HCT116 (cell line): ENCODE results near the gene ST7. TPM values are rescaled to one million over a fixed set of nuclear protein-coding genes. Genes with fewer than 3 reads are reported as not detected.

Source experiments
- ATAC-seq: fragments of 200-7000 bp; cut with Tn5 transposase; 2 replicates; pipeline ENCODE4 v1.9.1; 2020; ENCODE audit warnings: mild to moderate bottlenecking, moderate library complexity
- BruUV-seq: library from RNA; stranded (reverse); fragments of 400-500 nt; replicated peaks from 2 replicates; lab custom pipeline; 2021; lab: Mats Ljungman, UMichigan
- CTCF ChIA-PET: fragments of 300-600 bp; sonication (Branson Sonifier 250); formaldehyde crosslinking; loops from one replicate; lab custom pipeline; 2021; ENCODE audit warnings: antibody characterized with exemption; lab: Charles Lee
- POLR2A ChIA-PET: fragments of 300-600, 350-600 bp; sonication (Branson Sonifier 250); formaldehyde crosslinking; loops from one replicate; lab custom pipeline; 2021; ENCODE audit warnings: antibody characterized with exemption; lab: Charles Lee
- RAD21 ChIA-PET, 2 experiments: fragments of 300-600 bp; sonication (Branson Sonifier 250); formaldehyde crosslinking; loops; one replicate each; lab custom pipeline; 2023; ENCODE audit warnings: low total read pairs in 2 of 2; ENCODE audit not compliant: uncharacterized antibody in 2 of 2, unreplicated experiment in 2 of 2, low non-redundant PET in 1 of 2; lab: Charles Lee
- DNase-seq: peaks from one replicate; pipeline ENCODE4 v3.0.0-alpha.2; 2010; ENCODE audit warnings: low read depth, low spot score
- H2AFZ ChIP-seq: fragments of 200-600 bp; shearing (Covaris generic), sonication (generic); 2 replicates; pipeline ENCODE4 v1.6.1; 2017; ENCODE audit warnings: low read depth, mixed run types, mixed read lengths, antibody characterized with exemption, low read length; ENCODE audit not compliant: poor library complexity, severe bottlenecking
- H3K27ac ChIP-seq: 2 replicates; pipeline ENCODE4 v1.5.1; 2012; ENCODE audit warnings: low read depth, low read length
- H3K27me3 ChIP-seq: fragments of 200-600 bp; sonication (generic); 2 replicates; pipeline ENCODE4 v1.6.1; 2016; ENCODE audit warnings: mixed run types, low read length, mixed read lengths; ENCODE audit not compliant: insufficient read depth
- H3K36me3 ChIP-seq, 2 experiments: fragments of 200-500 bp in 1 of 2; fragments of 200-600 bp in 1 of 2; sonication (Bioruptor generic) in 1 of 2; sonication (generic) in 1 of 2; 2 replicates each; pipeline versions ENCODE4 v1.5.1 to v1.6.1; 2014 to 2016; ENCODE audit warnings: low read length in 2 of 2, inconsistent platforms in 1 of 2, mixed read lengths in 1 of 2, mixed run types in 1 of 2; ENCODE audit not compliant: insufficient read depth in 2 of 2, control insufficient read depth in 1 of 2
- H3K4me1 ChIP-seq, 2 experiments: fragments of 200-600 bp in 1 of 2; sonication (generic) in 1 of 2; 2 replicates each; pipeline versions ENCODE4 v1.5.1 to v1.6.1; 2012 to 2017; ENCODE audit warnings: low read length in 2 of 2, inconsistent platforms in 1 of 2, mild to moderate bottlenecking in 1 of 2, mixed read lengths in 1 of 2, mixed run types in 1 of 2, moderate library complexity in 1 of 2; ENCODE audit not compliant: insufficient read depth in 2 of 2, control insufficient read depth in 1 of 2
- H3K4me2 ChIP-seq: fragments of 200-600 bp; sonication (generic); 2 replicates; pipeline ENCODE4 v1.6.1; 2017; ENCODE audit warnings: mixed run types, low read length, mixed read lengths
- H3K4me3 ChIP-seq, 2 experiments: fragments of 200-600 bp in 1 of 2; sonication (generic) in 1 of 2; replicated peaks in 1 of 2; 2 replicates each; pipeline ENCODE4 v1.5.1; 2011 to 2016; ENCODE audit warnings: low read length in 2 of 2, control low read depth in 1 of 2, low read depth in 1 of 2, mild to moderate bottlenecking in 1 of 2, mixed read lengths in 1 of 2, mixed run types in 1 of 2
- H3K79me2 ChIP-seq: fragments of 200-600 bp; sonication (generic); 2 replicates; pipeline ENCODE4 v1.6.1; 2017; ENCODE audit warnings: mild to moderate bottlenecking, mixed run types, low read length, moderate library complexity, mixed read lengths; ENCODE audit not compliant: insufficient read depth
- H3K9ac ChIP-seq: fragments of 200-600 bp; sonication (generic); 2 replicates; pipeline ENCODE4 v1.6.1; 2016; ENCODE audit warnings: low read length, mixed read lengths
- H3K9me2 ChIP-seq: fragments of 200-600 bp; sonication (generic), shearing (Covaris generic); 2 replicates; pipeline ENCODE4 v1.6.1; 2017; ENCODE audit warnings: mixed run types, mild to moderate bottlenecking, moderate library complexity; ENCODE audit not compliant: insufficient read depth
- H3K9me3 ChIP-seq, 2 experiments: fragments of 200-500 bp in 1 of 2; fragments of 200-600 bp in 1 of 2; sonication (Bioruptor generic) in 1 of 2; sonication (generic) in 1 of 2; 2 replicates each; pipeline ENCODE4 v1.6.1; 2014 to 2017; ENCODE audit warnings: low read length in 2 of 2, mixed read lengths in 2 of 2, inconsistent platforms in 1 of 2, low read depth in 1 of 2, mild to moderate bottlenecking in 1 of 2, mixed run types in 1 of 2, moderate library complexity in 1 of 2; ENCODE audit not compliant: control insufficient read depth in 1 of 2, insufficient read depth in 1 of 2
- H4K20me1 ChIP-seq: fragments of 200-600 bp; sonication (generic), shearing (Covaris generic); 2 replicates; pipeline ENCODE4 v1.6.1; 2017; ENCODE audit warnings: mixed run types, mild to moderate bottlenecking, moderate library complexity; ENCODE audit not compliant: insufficient read depth
- EGR1 ChIP-seq: IDR thresholded peaks from 2 replicates; pipeline ENCODE4 v1.6.1; 2012; ENCODE audit warnings: low read depth
- ELF1 ChIP-seq: IDR thresholded peaks from 2 replicates; pipeline ENCODE4 v1.6.1; 2012; ENCODE audit warnings: low read depth, borderline replicate concordance
- EZH2phosphoT487 ChIP-seq: fragments of 200-600 bp; IDR thresholded peaks from 2 replicates; pipeline ENCODE4 v1.6.1; 2018; ENCODE audit warnings: antibody characterized with exemption, borderline replicate concordance
- FOSL1 ChIP-seq: IDR thresholded peaks from 2 replicates; pipeline ENCODE4 v1.6.1; 2012; ENCODE audit warnings: low read depth
- POLR2AphosphoS5 ChIP-seq: IDR thresholded peaks from 2 replicates; pipeline ENCODE4 v1.6.1; 2011; ENCODE audit warnings: mild to moderate bottlenecking, low read depth, low read length, moderate library complexity
- RAD21 ChIP-seq: IDR thresholded peaks from 2 replicates; pipeline ENCODE4 v1.6.1; 2012; ENCODE audit warnings: low read depth, mild to moderate bottlenecking
- REST ChIP-seq: IDR thresholded peaks from 2 replicates; pipeline ENCODE4 v1.6.1; 2012; ENCODE audit warnings: low read depth
- ZNF274 ChIP-seq: fragments of 200-500 bp; sonication (Bioruptor generic); IDR thresholded peaks from 2 replicates; pipeline ENCODE4 v1.6.1; 2014; ENCODE audit warnings: mild to moderate bottlenecking, low read depth, low read length, inconsistent platforms
- intact Hi-C: fragments of 100-400 bp; cut with micrococcal nuclease; formaldehyde crosslinking; loops from 2 replicates; pipeline ENCODE4 v1.10.0; 2022
- total RNA-seq: library from RNA; stranded (reverse); gene quantifications from one replicate; pipeline ENCODE4 v1.2.1, GENCODE V29; 2021; ENCODE audit not compliant: unreplicated experiment
- TF ChIP-seq, protein P1 (sequence below): IDR thresholded peaks from 2 replicates; pipeline ENCODE4 v1.6.1; 2012

The ST7 gene
- total RNA-seq, 1 experiment from 2014 or later: 12.6 TPM

DNA sequence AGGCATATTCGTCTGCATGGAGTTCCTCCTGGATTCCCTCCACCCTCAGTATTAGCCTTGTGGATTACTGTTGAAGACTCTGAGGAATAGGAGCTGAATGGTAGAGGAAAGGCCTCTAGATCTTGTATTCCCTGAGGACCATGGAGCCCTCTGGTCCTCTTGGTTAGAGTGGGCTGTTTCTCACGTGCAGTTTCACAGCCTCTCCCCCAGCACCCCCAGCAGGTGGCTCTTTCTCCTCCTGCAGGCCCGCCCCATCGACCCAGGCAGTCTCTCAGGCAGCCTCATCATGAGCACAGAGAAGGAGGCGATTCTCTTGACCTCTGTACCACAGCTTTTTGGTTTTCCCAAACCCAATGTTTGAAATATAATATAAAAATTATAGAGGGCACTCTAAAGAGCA, 267.5 kb downstream of the ST7 start:
- ATAC-seq (no peak), DNase-seq (no peak)
- H4K20me1 ChIP-seq: no peaks in the 10 kb centered on the region
- no peaks in the 10 kb centered on the region for H3K9me3 ChIP-seq
- no peaks in the 10 kb centered on the region for H3K79me2 ChIP-seq
- ChIA-PET RAD21 (no interaction called here), CTCF (no interaction called here), POLR2A (no interaction called here)
- intact Hi-C loops: no loop called here
- no peaks in the 10 kb centered on the region for H3K9me2 ChIP-seq
- H3K4me2 ChIP-seq: no peak overlapping the region
- H3K9ac ChIP-seq: no peak overlapping the region
- BruUV-seq: no TSS peak
- peaks cover 0 to 4% of the 10 kb centered on the region in 2 experiments; a peak in 1 of 4 replicates for H3K4me1 ChIP-seq
- H3K27ac ChIP-seq: no peak overlapping the region
- H2AFZ ChIP-seq: no peak overlapping the region
- no peaks in the 10 kb centered on the region for H3K27me3 ChIP-seq
- no peak overlapping the region for H3K4me3 ChIP-seq
- TF ChIP-seq ZNF274: no peak
- no peak for TF ChIP-seq EGR1
- TF ChIP-seq, protein P1, sequence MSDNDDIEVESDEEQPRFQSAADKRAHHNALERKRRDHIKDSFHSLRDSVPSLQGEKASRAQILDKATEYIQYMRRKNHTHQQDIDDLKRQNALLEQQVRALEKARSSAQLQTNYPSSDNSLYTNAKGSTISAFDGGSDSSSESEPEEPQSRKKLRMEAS: no peak
- no peak for TF ChIP-seq REST
- TF ChIP-seq RAD21: no peak
- no peak for TF ChIP-seq EZH2phosphoT487
- no peak for TF ChIP-seq ELF1
- TF ChIP-seq FOSL1: no peak
- TF ChIP-seq POLR2AphosphoS5: no peak
- TF ChIP-seq, all 23 proteins: peak for 0
- H3K36me3 ChIP-seq: no peaks in the 10 kb centered on the region
